GM12878 (cell line): ENCODE results near the gene CNST. TPM values are rescaled to one million over a fixed set of nuclear protein-coding genes. Genes with fewer than 3 reads are reported as not detected.

Source experiments
- ATAC-seq: fragments of 200-7000 bp; cut with Tn5 transposase; 3 replicates; pipeline ENCODE4 v1.9.1; 2020; ENCODE audit warnings: mild to moderate bottlenecking, moderate library complexity
- BruUV-seq: library from RNA; stranded (reverse); fragments of 400-500 nt; replicated peaks from 2 replicates; lab custom pipeline; 2021; lab: Mats Ljungman, UMichigan
- CTCF ChIA-PET: fragments of 300-600 bp; sonication (Branson Sonifier 250); formaldehyde crosslinking; extraction: SDS; loops from one replicate; lab custom pipeline; 2021; ENCODE audit warnings: inconsistent platforms; lab: Yijun Ruan, JAX
- POLR2A ChIA-PET: fragments of 350-600 bp; formaldehyde crosslinking; extraction: SDS; loops from one replicate; lab custom pipeline; 2021; ENCODE audit warnings: inconsistent platforms; lab: Charles Lee
- RAD21 ChIA-PET: fragments of 300-600 bp; sonication (Branson Sonifier 250); formaldehyde crosslinking; loops from one replicate; lab custom pipeline; 2023; ENCODE audit warnings: antibody characterized with exemption; ENCODE audit not compliant: unreplicated experiment; lab: Charles Lee
- SMC1A ChIA-PET: fragments of 300-600 bp; sonication (Branson Sonifier 250); formaldehyde crosslinking; loops from one replicate; lab custom pipeline; 2023; ENCODE audit not compliant: unreplicated experiment, uncharacterized antibody; lab: Charles Lee
- DNase-seq: peaks from one replicate; pipeline ENCODE4 v3.0.0-alpha.2; 2011; ENCODE audit warnings: low read depth, low spot score
- FAIRE-seq: peaks from 3 replicates; lab custom pipeline; 2011; peaks lifted over from hg19 to GRCh38; lab: Jason Lieb, UNC
- H2AFZ ChIP-seq: 2 replicates; pipeline ENCODE4 v1.6.0; 2011; ENCODE audit warnings: low read depth, low read length, control low read depth; ENCODE audit not compliant: control insufficient read depth
- H3K27ac ChIP-seq: 2 replicates; pipeline ENCODE4 v1.5.1; 2011; ENCODE audit warnings: control low read depth; ENCODE audit not compliant: control insufficient read depth, insufficient read depth
- H3K27me3 ChIP-seq, 2 experiments: replicated peaks in 1 of 2; 2 replicates each; pipeline versions ENCODE4 v1.6.0 to v1.6.1; 2011; ENCODE audit warnings: low read length in 1 of 2; ENCODE audit not compliant: control insufficient read depth in 2 of 2, insufficient read depth in 2 of 2
- H3K36me3 ChIP-seq, 2 experiments: 2 replicates each; pipeline ENCODE4 v1.5.1; 2011; ENCODE audit warnings: low read length in 1 of 2; ENCODE audit not compliant: control insufficient read depth in 2 of 2, insufficient read depth in 2 of 2
- H3K4me1 ChIP-seq: 2 replicates; pipeline ENCODE4 v1.6.1; 2011; ENCODE audit warnings: mild to moderate bottlenecking, low read length, moderate library complexity, mixed read lengths; ENCODE audit not compliant: control insufficient read depth, insufficient read depth
- H3K4me2 ChIP-seq: 2 replicates; pipeline ENCODE4 v1.6.0; 2011; ENCODE audit warnings: control low read depth; ENCODE audit not compliant: control insufficient read depth, insufficient read depth
- H3K4me3 ChIP-seq: fragments of 200-600 bp; sonication (generic); 2 replicates; pipeline ENCODE4 v1.5.1; 2016
- H3K79me2 ChIP-seq: 2 replicates; pipeline ENCODE4 v1.6.0; 2011; ENCODE audit warnings: low read length; ENCODE audit not compliant: control insufficient read depth, insufficient read depth
- H3K9ac ChIP-seq: 2 replicates; pipeline ENCODE4 v1.8.0; 2011; ENCODE audit warnings: low read length, control low read depth, mixed read lengths; ENCODE audit not compliant: control insufficient read depth, insufficient read depth
- H3K9me3 ChIP-seq: replicated peaks from 3 replicates; pipeline ENCODE4 v1.5.1; 2011; ENCODE audit warnings: mild to moderate bottlenecking, low read length; ENCODE audit not compliant: control insufficient read depth, insufficient read depth
- H4K20me1 ChIP-seq: 2 replicates; pipeline ENCODE4 v1.6.0; 2011; ENCODE audit not compliant: control insufficient read depth, insufficient read depth
- BACH1 ChIP-seq: fragments of 450-650 bp; IDR thresholded peaks from 2 replicates; pipeline ENCODE4 v1.6.1; 2017; ENCODE audit warnings: mild to moderate bottlenecking, borderline replicate concordance
- KDM1A ChIP-seq: fragments of 200-600 bp; sonication (generic); IDR thresholded peaks from 2 replicates; pipeline ENCODE4 v1.6.1; 2016; ENCODE audit warnings: borderline replicate concordance
- NR2C1 ChIP-seq: fragments of 450-650 bp; IDR thresholded peaks from 2 replicates; pipeline ENCODE4 v1.6.1; 2017; ENCODE audit warnings: antibody characterized with exemption, mild to moderate bottlenecking, moderate library complexity
- PML ChIP-seq: IDR thresholded peaks from 2 replicates; pipeline ENCODE4 v1.6.1; 2012; ENCODE audit warnings: low read length, inconsistent platforms
- RAD21 ChIP-seq: IDR thresholded peaks from 2 replicates; pipeline ENCODE4 v1.6.1; 2011; ENCODE audit warnings: mild to moderate bottlenecking, low read depth, low read length, moderate library complexity; ENCODE audit not compliant: insufficient read depth
- SREBF2 ChIP-seq: IDR thresholded peaks from 2 replicates; pipeline ENCODE4 v1.6.1; 2012; ENCODE audit warnings: mild to moderate bottlenecking, low read length
- ZBTB11 ChIP-seq: fragments of 450-650 bp; formaldehyde crosslinking; IDR thresholded peaks from 2 replicates; pipeline ENCODE4 v1.5.0; 2022; ENCODE audit warnings: mild to moderate bottlenecking, missing genetic modification characterization
- WGBS: methylation state at CpG from one replicate; pipeline ENCODE4 v1.1.6; 2016; ENCODE audit warnings: low lambda C conversion rate; ENCODE audit not compliant: insufficient replicate concordance, insufficient coverage; ENCODE audit errors: missing lambda C conversion rate; 5-methylcytosine and 5-hydroxymethylcytosine counted together
- in situ Hi-C: fragments of 300-500 bp; cut with MboI; formaldehyde crosslinking; loops from 9 replicates; pipeline ENCODE4 v1.14.3; 2018; ENCODE audit warnings: mixed read lengths
- intact Hi-C: fragments of 100-400 bp; cut with micrococcal nuclease; formaldehyde crosslinking; loops from one replicate; pipeline ENCODE4 v1.14.2; 2022; ENCODE audit not compliant: unreplicated experiment
- polyA plus RNA-seq, 11 experiments: library from polyadenylated mRNA; depleted of rRNA in 4 of 11; unstranded in 6 of 11; stranded (reverse) in 5 of 11; fragments of >200 nt; fragmentation: Nextera tagmentation in 4 of 11; fragmentation: Illumina TruSeq in 1 of 11; extraction: Ambion mirVana in 4 of 11; extraction: Trizol in 1 of 11; gene quantifications; 1 replicate in 1 of 11; 2 replicates in 10 of 11; pipeline versions ENCODE4 v1.2.1 to v1.2.3, GENCODE V29; 2011 to 2016; ENCODE audit warnings: inconsistent platforms in 2 of 11, missing spikeins in 2 of 11, low read depth in 1 of 11
- total RNA-seq, 4 experiments: library from RNA; depleted of rRNA in 3 of 4; stranded (reverse); fragments of >200 nt in 3 of 4; fragmentation: Illumina TruSeq in 1 of 4; extraction: Trizol in 1 of 4; gene quantifications; 2 replicates each; pipeline versions ENCODE4 v1.2.1 to v1.2.3, GENCODE V29; 2013 to 2021

Gene CNST
- total and polyA plus RNA-seq, 10 of the 15 experiments (the other 5 are each of a cell fraction or from before 2014, with no cell fraction given), result 4.8 to 16.2 (median 12.3) TPM

GRCh38 chr1:246640747-246641146 lies 74.5 kb downstream of the CNST start:
- WGBS, result 97% methylated on average over 2 of the region's 2 CpGs
- POLR2A ChIA-PET, result no interaction called here
- CTCF ChIA-PET, result interaction anchor here (1.3 kb wide), 1 partner anchor 11 kb away, joined by 4 read pairs; no protein-coding TSS in a partner anchor
- no TSS peak for BruUV-seq
- RAD21 ChIA-PET, result no interaction called here
- no peaks in the 10 kb centered on the region for H3K9me3 ChIP-seq
- ATAC-seq (no peak), DNase-seq (no peak), FAIRE-seq (no peak)
- no peak overlapping the region for H3K9ac ChIP-seq
- in situ Hi-C loops (no loop called here), intact Hi-C loops (no loop called here)
- H4K20me1 ChIP-seq, result no peaks in the 10 kb centered on the region
- SMC1A ChIA-PET, result interaction anchor here (0.7 to 1.1 kb wide), 2 partner anchors 12 to 104 kb away, joined by 3 read pairs; no protein-coding TSS in a partner anchor
- no peak overlapping the region for H3K4me2 ChIP-seq
- no peaks in the 10 kb centered on the region for H3K27me3 ChIP-seq
- H3K36me3 ChIP-seq, result peaks cover 4 to 6% of the 10 kb centered on the region in 2 experiments; a peak in 3 of 4 replicates
- H3K4me3 ChIP-seq, result no peak overlapping the region
- H3K27ac ChIP-seq, result no peak overlapping the region
- no peaks in the 10 kb centered on the region for H3K79me2 ChIP-seq
- H3K4me1 ChIP-seq, result no peaks in the 10 kb centered on the region
- no peak overlapping the region for H2AFZ ChIP-seq
- TF ChIP-seq NR2C1, result no peak
- no peak for TF ChIP-seq RAD21
- TF ChIP-seq ZBTB11 (CRISPR knock-in tag), result no peak
- no peak for TF ChIP-seq BACH1
- TF ChIP-seq KDM1A, result no peak
- no peak for TF ChIP-seq SREBF2
- no peak for TF ChIP-seq PML
